Measurements from ENCODE around the gene SPPL2C.
A peak's percentile ranks its signal among the peaks of the same experiment; 100 is the strongest.
"Not testable (repeated sequence)": the region's sequence is repeated elsewhere in the genome, so short reads cannot be mapped to it uniquely, and the experiment has no call there.

SPPL2C gene

DNA sequence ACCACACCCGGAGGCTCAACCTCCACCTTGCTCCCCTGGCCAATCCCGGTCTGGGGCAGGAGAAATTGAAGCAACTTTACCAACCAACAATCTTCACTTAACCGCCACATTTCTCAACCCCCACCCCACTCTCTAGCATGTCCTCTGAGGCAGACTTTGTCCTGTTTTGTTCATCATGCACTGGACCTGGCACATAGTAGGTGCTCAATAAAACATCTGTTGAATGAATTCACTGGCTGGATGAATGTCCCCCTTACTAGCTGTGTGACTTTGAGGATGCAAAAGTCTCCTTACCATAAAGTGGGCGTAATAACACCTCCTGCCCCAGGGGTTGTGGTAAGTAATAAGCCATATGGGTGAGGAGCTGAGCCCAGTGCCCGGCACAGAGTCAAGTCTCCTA, 5.8 kb downstream of the SPPL2C start:
- DNase-seq = no peak

GRCh38 chr17:45851022-45851421, 6.3 kb downstream of the SPPL2C start:
- no peak for DNase-seq

- no peak for DNase-seq
Measured at GRCh38 chr17:45851464-45851863, 6.8 kb downstream of the SPPL2C start.

GRCh38 chr17:45851873-45852272, 7.2 kb downstream of the SPPL2C start:
- DNase-seq = no peak

DNA sequence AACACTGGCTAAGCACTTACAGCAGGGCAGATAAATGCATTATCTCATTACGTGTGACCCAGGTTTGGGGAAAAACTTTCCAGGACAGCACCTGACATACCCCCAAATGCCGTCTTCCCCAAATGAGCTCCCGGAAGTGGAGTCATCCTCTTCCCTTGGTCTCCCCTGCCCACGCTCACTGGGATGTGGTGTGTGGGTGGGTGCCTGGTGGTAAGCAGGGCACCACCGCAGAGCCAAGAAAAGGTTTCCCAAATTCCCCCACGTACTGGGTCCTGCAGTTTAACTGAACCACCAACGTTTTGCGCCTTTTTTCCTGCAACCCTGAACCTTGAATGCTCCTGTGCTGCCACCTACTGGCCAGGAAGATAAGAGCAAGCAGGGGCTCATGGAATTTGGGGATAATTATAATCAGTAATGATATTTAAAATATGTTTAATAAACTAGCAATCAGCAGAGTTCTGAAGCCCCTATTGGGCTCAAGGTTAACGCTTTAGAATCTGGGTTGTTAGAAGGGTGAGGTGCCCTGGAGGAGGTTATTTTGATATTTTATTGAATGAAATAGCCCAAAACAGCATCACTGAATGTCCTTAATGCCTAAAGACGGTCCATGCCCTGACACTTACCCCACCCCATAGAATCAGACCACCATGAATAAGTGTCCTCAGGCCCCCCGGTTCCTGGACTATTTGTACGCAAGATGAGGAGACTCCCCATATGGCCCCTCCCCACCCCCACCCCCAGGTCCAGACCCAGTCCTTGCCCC, 8.0 kb downstream of the SPPL2C start:
- peak; percentile 59 for DNase-seq

DNA sequence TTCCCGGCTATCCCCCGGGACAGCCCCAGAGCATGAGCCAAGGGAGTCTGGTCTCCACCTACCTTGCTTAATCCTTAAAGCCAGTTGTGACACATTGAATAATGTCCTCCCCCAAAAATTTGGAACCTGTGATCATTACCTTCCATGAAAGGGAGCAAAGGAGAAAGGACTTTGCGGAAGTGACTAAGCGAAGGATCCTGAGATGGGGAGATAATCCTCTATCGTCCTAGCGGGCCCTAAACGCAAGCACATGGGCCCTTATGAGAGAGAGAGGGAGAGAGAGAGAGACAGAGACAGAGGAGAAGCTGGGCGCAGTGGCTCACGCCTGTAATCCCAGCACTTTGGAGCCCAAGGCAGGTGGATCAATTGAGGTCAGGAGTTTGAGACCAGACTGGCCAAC, 9.5 kb downstream of the SPPL2C start:
- no peak for DNase-seq

- DNase-seq = no peak
Measured at GRCh38 chr17:45855691-45856336, 11.1 kb downstream of the SPPL2C start.

DNA sequence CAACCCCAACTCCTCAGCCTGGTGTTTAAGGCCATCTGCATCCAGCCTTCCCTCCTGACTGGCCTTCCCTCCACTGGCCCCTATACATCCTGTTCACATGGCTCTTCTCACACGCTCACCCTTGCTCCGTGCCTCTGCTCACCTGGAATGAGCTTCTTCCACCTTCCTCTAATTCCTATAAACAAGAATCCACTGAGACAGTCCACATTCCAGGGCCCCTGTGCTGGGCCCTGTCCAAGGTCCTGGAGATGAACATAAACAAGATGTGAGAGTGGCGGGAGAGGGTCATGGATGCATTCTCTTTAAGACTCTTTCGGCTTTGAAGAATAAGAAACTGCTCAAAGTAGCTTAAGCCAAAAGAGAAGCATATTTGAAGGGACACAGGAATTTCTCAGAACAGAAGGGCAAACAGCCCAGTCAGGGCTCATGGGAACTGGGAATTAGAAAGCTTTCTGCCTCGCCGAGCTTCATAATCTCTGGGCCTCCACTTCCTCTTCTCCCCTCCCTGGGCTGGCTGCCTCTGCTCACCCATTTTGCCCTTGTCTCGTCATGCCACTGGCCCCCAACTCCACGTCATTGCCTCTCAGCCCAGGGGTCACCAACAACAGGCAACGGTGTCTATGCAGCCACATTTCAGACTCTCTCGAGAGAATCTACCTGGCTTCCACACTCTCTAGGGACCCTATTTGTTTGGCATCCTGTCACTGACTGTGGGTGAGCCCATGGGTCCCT, 13.5 kb downstream of the SPPL2C start:
- no peak for DNase-seq

DNA sequence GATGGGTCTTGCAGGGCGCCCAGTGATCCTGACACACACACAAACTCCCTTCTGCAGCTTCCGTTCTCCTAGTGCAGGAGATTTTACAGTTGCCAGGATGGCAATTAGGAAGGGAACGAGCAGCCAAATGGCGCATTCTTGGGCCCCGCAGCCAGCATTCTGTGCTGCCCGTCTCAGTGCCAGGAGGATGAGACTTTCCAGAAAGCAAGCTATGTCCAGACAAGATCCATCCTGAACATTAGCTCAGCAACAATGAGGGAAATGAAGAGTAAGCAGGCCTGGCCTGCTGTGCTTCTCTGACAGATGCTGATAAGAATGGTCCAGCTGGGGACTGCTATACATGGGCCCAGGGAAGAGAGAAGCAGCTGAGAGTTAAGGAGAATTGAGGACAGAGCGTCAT, 16.5 kb downstream of the SPPL2C start:
- DNase-seq = no peak

DNA sequence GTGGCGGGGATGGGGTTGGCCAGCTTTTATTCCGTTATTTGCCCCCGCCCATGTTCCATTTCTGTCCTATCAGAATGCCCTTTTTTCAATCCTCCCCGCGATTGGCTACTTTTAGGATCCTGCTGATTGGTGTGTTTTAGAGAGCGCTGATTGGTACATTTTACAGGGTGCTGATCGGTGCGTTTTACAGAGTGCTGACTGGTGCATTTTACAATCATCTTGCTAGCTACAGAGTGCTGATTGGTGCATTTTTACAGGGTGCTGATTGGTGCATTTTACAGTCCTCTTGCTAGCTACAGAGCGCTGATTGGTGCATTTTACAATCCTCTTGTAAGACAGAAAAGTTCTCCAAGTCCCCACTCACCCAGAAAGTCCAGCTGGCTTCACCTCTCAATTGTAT, 17.4 kb downstream of the SPPL2C start:
- DNase-seq = not testable (repeated sequence)

GRCh38 chr17:45863857-45864654, 19.4 kb downstream of the SPPL2C start:
- DNase-seq = no peak

DNA sequence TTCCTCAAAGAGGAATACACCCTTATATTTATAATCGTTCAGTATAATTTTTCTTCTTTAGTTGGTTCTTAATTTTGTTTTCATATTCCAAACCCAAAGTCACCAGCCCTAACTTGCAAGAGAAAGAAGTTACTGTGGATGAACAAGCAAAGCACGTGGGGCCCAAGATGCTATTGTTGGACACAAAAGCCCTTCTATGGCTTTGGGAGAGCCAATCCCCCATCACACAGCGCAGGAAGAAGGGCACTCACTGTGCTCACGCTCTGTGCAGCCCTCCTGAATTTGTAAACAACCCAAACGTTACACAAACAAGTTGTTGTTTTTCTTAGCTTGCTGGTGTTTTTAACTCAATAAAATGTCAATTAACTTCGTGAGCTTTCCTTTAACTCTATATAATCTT, 22.5 kb downstream of the SPPL2C start:
- DNase-seq = no peak

- no peak for DNase-seq
Measured at GRCh38 chr17:45867702-45868101, 23.0 kb downstream of the SPPL2C start.

GRCh38 chr17:45868276-45868675, 23.6 kb downstream of the SPPL2C start:
- DNase-seq = no peak

- no peak for DNase-seq
Measured at GRCh38 chr17:45869676-45870341, 25.1 kb downstream of the SPPL2C start.

DNA sequence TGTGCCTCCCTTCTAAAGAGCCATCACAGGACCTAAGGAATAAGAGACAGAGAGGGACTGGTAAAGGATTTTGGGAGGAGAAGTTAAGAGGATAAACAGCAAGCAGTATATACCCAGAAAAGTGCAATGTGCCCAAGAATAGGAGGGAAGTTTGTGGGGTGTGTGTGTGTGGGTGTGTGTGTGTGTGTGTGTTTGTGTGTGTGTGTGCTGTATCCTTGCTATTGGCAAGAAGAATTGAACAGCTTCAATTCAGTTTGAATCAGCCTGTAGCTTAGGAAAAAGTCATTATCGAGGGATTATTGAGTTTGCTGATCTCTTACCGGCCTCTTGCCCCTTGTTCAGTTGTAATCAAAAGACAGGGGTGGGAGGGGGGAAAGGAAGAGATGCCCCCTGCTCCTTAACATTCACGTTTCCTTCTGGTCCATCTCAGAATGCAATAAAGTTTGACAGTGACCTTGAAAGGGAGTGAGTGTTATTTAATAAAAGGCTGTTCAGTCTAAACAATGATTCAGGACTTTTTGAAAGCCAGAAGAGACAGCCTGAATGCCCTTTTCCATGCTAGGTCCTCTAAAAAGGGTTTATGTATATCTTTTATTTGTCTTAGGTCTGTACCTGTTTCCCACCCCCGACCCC, 25.8 kb downstream of the SPPL2C start:
- no peak for DNase-seq

DNA sequence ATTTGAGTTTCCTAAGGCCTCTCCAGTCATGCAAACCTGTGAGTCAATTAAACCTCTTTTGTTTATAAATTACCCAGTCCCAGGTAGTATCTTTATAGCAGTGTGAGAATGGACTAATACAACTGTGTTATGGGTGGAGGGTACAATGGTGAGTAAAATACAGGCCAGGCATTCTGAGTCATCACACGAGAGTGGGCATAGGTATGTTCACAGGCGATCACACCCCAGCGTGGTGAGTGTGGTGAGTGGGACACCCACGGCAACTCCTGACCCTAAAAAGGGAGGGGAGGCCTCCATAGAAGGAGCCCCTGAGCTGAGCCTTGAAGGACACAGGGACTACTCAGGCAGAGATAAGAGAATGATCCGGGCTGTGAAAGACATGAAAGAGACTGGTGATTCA, 27.0 kb downstream of the SPPL2C start:
- no peak for DNase-seq

DNA sequence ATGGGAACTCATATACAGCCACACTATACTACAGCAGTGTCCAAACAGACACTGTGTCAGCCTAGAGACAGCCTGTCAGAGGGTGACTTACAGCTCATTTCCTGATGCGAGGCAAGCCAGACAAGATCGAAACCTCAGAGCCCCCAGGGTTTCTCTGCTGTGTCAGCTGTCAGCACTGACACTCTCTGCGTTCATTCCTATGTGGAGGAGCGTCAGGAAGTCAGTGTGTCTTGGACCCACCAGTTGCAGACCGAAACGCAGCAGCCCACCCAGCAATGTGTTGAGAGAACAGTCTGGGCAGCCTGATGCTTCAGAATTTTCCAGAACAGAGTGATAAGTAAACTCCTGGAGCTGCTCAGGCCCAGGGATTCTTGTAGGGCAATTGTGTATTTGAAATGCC, 29.0 kb downstream of the SPPL2C start:
- peak; percentile 57 for DNase-seq

DNA sequence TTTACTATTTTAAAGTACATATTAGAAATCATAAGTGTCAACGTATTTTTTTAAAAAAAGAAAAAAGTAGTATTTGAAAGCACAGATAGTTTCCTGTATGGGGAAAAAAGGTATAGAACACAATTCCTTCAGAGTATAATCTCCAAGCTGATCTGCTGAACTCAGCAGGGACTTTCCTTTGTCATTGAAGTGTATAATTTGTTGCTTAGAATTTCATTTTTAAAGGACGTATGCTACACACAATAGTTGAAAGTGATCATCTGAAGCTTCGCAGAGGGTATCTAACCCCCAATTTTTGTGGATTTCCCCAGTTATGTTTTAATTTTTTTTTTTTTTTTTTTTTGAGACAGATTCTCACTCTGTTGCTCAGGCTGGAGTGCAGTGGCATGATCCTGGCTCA, 29.5 kb downstream of the SPPL2C start:
- no peak for DNase-seq

GRCh38 chr17:45876539-45876938, 31.9 kb downstream of the SPPL2C start:
- DNase-seq = no peak

- no peak for DNase-seq
Measured at GRCh38 chr17:45877467-45877866, 32.8 kb downstream of the SPPL2C start.

DNA sequence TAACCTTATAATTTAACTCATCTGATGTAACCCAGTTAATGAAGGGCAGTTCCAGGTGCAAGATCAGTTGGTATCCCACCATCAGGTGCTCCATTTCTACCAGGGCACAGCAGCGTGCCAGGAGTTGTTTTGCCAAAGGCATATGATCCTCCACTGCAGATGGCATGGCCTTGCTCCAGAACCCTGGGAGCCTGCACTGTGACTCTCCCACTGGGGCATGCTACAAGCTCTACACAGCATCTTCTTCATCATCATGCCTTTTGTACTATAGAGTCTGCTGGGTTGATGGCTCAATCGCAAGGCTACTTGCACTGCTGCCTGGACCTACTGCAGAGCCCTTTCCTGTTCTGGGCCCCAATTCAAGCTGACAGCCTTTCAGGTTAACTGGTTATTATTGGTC, 38.4 kb downstream of the SPPL2C start:
- no peak for DNase-seq
